RPMI8226 (cell line): ENCODE measurements around the gene PEX6.
"Not testable (repeated sequence)": the region's sequence is repeated elsewhere in the genome, so short reads cannot be mapped to it uniquely, and the experiment has no call there.

Source experiments
- DNase-seq: peaks from one replicate; pipeline ENCODE4 v3.0.0-alpha.2; 2015

The PEX6 gene

GRCh38 chr6:42963179-42963854 lies 15.7 kb downstream of the PEX6 start:
- no peak for DNase-seq

GRCh38 chr6:42962502-42963178 lies 16.3 kb downstream of the PEX6 start:
- DNase-seq, result no peak

GRCh38 chr6:42962096-42962495 lies 16.9 kb downstream of the PEX6 start:
- no peak for DNase-seq

GRCh38 chr6:42961020-42961470 lies 17.9 kb downstream of the PEX6 start:
- no peak for DNase-seq

GRCh38 chr6:42960243-42961019 lies 18.6 kb downstream of the PEX6 start, which contains the start of gene GNMT:
TSS of gene GNMT (plus strand) at chr6:42960754. CDS start at chr6:42960768, 14 bp downstream.
- peak; percentile 84 for DNase-seq

GRCh38 chr6:42959917-42960242 lies 19.1 kb downstream of the PEX6 start:
- DNase-seq, result no peak

GRCh38 chr6:42958125-42958524 lies 20.9 kb downstream of the PEX6 start:
- DNase-seq, result no peak

- not testable (repeated sequence) for DNase-seq
Measured at GRCh38 chr6:42954405-42954804, 24.6 kb downstream of the PEX6 start.

- DNase-seq, result no peak
Measured at GRCh38 chr6:42952389-42952788, 26.6 kb downstream of the PEX6 start.

GRCh38 chr6:42947950-42948349 lies 31.0 kb downstream of the PEX6 start:
- no peak for DNase-seq

- no peak for DNase-seq
Measured at GRCh38 chr6:42942444-42942843, 36.5 kb downstream of the PEX6 start.

- not testable (repeated sequence) for DNase-seq
Measured at GRCh38 chr6:42941356-42941755, 37.6 kb downstream of the PEX6 start.

GRCh38 chr6:42940493-42941045 lies 38.4 kb downstream of the PEX6 start:
- no peak for DNase-seq

GRCh38 chr6:42939810-42940167 lies 39.2 kb downstream of the PEX6 start:
- no peak for DNase-seq

GRCh38 chr6:42938987-42939809 lies 39.8 kb downstream of the PEX6 start:
- no peak for DNase-seq

GRCh38 chr6:42938428-42938796 lies 40.6 kb downstream of the PEX6 start:
- no peak for DNase-seq

GRCh38 chr6:42937548-42938427 lies 41.2 kb downstream of the PEX6 start:
- no peak for DNase-seq

- no peak for DNase-seq
Measured at GRCh38 chr6:42936398-42936797, 42.6 kb downstream of the PEX6 start.

GRCh38 chr6:42935322-42935721 lies 43.7 kb downstream of the PEX6 start:
- DNase-seq, result no peak

- no peak for DNase-seq
Measured at GRCh38 chr6:42933205-42933604, 45.8 kb downstream of the PEX6 start.

- DNase-seq, result no peak
Measured at GRCh38 chr6:42932412-42932811, 46.6 kb downstream of the PEX6 start.
